Hepatocyte (in vitro differentiated cells): Measurements from ENCODE around the gene FBXO33. TPM values are rescaled to one million over a fixed set of nuclear protein-coding genes. Genes with fewer than 3 reads are reported as not detected.

Source experiments
- DNase-seq: peaks from one replicate; pipeline ENCODE4 v3.0.0-alpha.2; 2016; ENCODE audit warnings: low spot score
- H2AFZ ChIP-seq: fragments of 200-600 bp; sonication (generic); 2 replicates; pipeline ENCODE4 v1.6.0; 2016; ENCODE audit warnings: antibody characterized with exemption, mild to moderate bottlenecking
- H3K27ac ChIP-seq: fragments of 200-600 bp; sonication (generic); 2 replicates; pipeline ENCODE4 v1.5.1; 2016; ENCODE audit warnings: mild to moderate bottlenecking
- H3K27me3 ChIP-seq: fragments of 200-600 bp; sonication (generic); 2 replicates; pipeline ENCODE4 v1.6.1; 2016
- H3K36me3 ChIP-seq: fragments of 200-600 bp; sonication (generic); replicated peaks from 2 replicates; pipeline ENCODE4 v1.5.1; 2016; ENCODE audit warnings: low read depth; ENCODE audit not compliant: insufficient read depth
- H3K4me1 ChIP-seq: fragments of 200-600 bp; sonication (generic); 2 replicates; pipeline ENCODE4 v1.5.1; 2016; ENCODE audit warnings: mild to moderate bottlenecking, moderate library complexity; ENCODE audit not compliant: insufficient read depth
- H3K4me2 ChIP-seq: fragments of 200-600 bp; sonication (generic); 2 replicates; pipeline ENCODE4 v1.6.0; 2016
- H3K4me3 ChIP-seq: fragments of 200-600 bp; sonication (generic); 2 replicates; pipeline ENCODE4 v1.5.1; 2016; ENCODE audit warnings: mild to moderate bottlenecking
- H3K79me2 ChIP-seq: fragments of 200-600 bp; sonication (generic); 2 replicates; pipeline ENCODE4 v1.6.0; 2017; ENCODE audit warnings: mild to moderate bottlenecking
- H3K9me2 ChIP-seq: fragments of 200-600 bp; sonication (generic); replicated peaks from 2 replicates; pipeline ENCODE4 v1.6.0; 2017; ENCODE audit warnings: mild to moderate bottlenecking; ENCODE audit not compliant: insufficient read depth
- H3K9me3 ChIP-seq: fragments of 200-600 bp; sonication (generic); 2 replicates; pipeline ENCODE4 v1.5.1; 2016; ENCODE audit warnings: low read depth, mild to moderate bottlenecking
- H4K20me1 ChIP-seq: fragments of 200-600 bp; sonication (generic); 2 replicates; pipeline ENCODE4 v1.6.0; 2016; ENCODE audit warnings: mild to moderate bottlenecking; ENCODE audit not compliant: insufficient read depth, poor library complexity, severe bottlenecking
- EZH2 ChIP-seq: fragments of 200-600 bp; sonication (generic); IDR thresholded peaks from 2 replicates; pipeline ENCODE4 v1.6.1; 2016; ENCODE audit warnings: antibody characterized with exemption, mild to moderate bottlenecking, borderline replicate concordance
- EZH2phosphoT487 ChIP-seq: fragments of 200-600 bp; sonication (generic); IDR thresholded peaks from one replicate; pipeline ENCODE4 v1.6.1; 2018; ENCODE audit warnings: antibody characterized with exemption, mild to moderate bottlenecking, low read depth, moderate library complexity; ENCODE audit not compliant: unreplicated experiment, severe bottlenecking
- WGBS: methylation state at CpG from one replicate; pipeline ENCODE4 v1.1.6; 2016; ENCODE audit warnings: low lambda C conversion rate; ENCODE audit errors: missing lambda C conversion rate; 5-methylcytosine and 5-hydroxymethylcytosine counted together
- polyA plus RNA-seq: library from polyadenylated mRNA; unstranded; fragments of >200 nt; fragmentation: Nextera tagmentation; extraction: Ambion mirVana; gene quantifications from 2 replicates; pipeline ENCODE4 v1.2.1, GENCODE V29; 2016
- total RNA-seq: library from RNA; depleted of rRNA; stranded (reverse); fragments of >200 nt; gene quantifications from 2 replicates; pipeline ENCODE4 v1.2.3, GENCODE V29; 2014
- TF ChIP-seq, protein P1 (sequence below): fragments of 200-600 bp; sonication (generic); IDR thresholded peaks from 2 replicates; pipeline ENCODE4 v1.5.1; 2016; ENCODE audit warnings: antibody characterized with exemption, mild to moderate bottlenecking; ENCODE audit not compliant: poor library complexity

FBXO33 gene
- total and polyA plus RNA-seq, 2 experiments from 2014 or later, result 12.0 to 19.4 TPM

- Histone ChIP-seq H2AFZ (no peak overlapping the region), H3K4me1 (no peaks in the 10 kb centered on the region), H3K4me3 (no peak overlapping the region), H3K9me3 (no peaks in the 10 kb centered on the region), H3K4me2 (no peak overlapping the region), H3K27ac (no peak overlapping the region), H3K79me2 (no peaks in the 10 kb centered on the region), H3K9me2 (no peaks in the 10 kb centered on the region), H4K20me1 (no peaks in the 10 kb centered on the region), H3K36me3 (no peaks in the 10 kb centered on the region), H3K27me3 (no peaks in the 10 kb centered on the region)
- TF ChIP-seq EZH2 (no peak), EZH2phosphoT487 (no peak)
- TF ChIP-seq, protein P1, sequence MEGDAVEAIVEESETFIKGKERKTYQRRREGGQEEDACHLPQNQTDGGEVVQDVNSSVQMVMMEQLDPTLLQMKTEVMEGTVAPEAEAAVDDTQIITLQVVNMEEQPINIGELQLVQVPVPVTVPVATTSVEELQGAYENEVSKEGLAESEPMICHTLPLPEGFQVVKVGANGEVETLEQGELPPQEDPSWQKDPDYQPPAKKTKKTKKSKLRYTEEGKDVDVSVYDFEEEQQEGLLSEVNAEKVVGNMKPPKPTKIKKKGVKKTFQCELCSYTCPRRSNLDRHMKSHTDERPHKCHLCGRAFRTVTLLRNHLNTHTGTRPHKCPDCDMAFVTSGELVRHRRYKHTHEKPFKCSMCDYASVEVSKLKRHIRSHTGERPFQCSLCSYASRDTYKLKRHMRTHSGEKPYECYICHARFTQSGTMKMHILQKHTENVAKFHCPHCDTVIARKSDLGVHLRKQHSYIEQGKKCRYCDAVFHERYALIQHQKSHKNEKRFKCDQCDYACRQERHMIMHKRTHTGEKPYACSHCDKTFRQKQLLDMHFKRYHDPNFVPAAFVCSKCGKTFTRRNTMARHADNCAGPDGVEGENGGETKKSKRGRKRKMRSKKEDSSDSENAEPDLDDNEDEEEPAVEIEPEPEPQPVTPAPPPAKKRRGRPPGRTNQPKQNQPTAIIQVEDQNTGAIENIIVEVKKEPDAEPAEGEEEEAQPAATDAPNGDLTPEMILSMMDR, result no peak
- WGBS, result 55% methylated on average over 2 of the region's 2 CpGs
- DNase-seq, result no peak
Measured at GRCh38 chr14:39454906-39455539, 22.8 kb upstream of the FBXO33 start.

GRCh38 chr14:39452680-39453079, 20.4 kb upstream of the FBXO33 start:
- H3K79me2 ChIP-seq, result no peaks in the 10 kb centered on the region
- TF ChIP-seq EZH2 (no peak), EZH2phosphoT487 (no peak)
- TF ChIP-seq, protein P1, result no peak
- H2AFZ ChIP-seq, result no peak overlapping the region
- no peak overlapping the region for H3K4me3 ChIP-seq
- H3K36me3 ChIP-seq, result no peaks in the 10 kb centered on the region
- no peak overlapping the region for H3K27ac ChIP-seq
- no peaks in the 10 kb centered on the region for H4K20me1 ChIP-seq
- no peak for DNase-seq
- no peaks in the 10 kb centered on the region for H3K9me2 ChIP-seq
- no peaks in the 10 kb centered on the region for H3K27me3 ChIP-seq
- WGBS, result 97% methylated on average over 2 of the region's 2 CpGs
- H3K9me3 ChIP-seq, result no peaks in the 10 kb centered on the region
- H3K4me2 ChIP-seq, result no peak overlapping the region
- no peaks in the 10 kb centered on the region for H3K4me1 ChIP-seq

GRCh38 chr14:39451811-39452210, 19.6 kb upstream of the FBXO33 start:
- no peaks in the 10 kb centered on the region for H3K79me2 ChIP-seq
- no peaks in the 10 kb centered on the region for H3K36me3 ChIP-seq
- DNase-seq, result no peak
- no peak overlapping the region for H3K4me3 ChIP-seq
- H3K4me1 ChIP-seq, result no peaks in the 10 kb centered on the region
- H3K27ac ChIP-seq, result no peak overlapping the region
- TF ChIP-seq EZH2 (no peak), EZH2phosphoT487 (no peak)
- TF ChIP-seq, protein P1, result no peak
- H2AFZ ChIP-seq, result no peak overlapping the region
- H3K27me3 ChIP-seq, result no peaks in the 10 kb centered on the region
- H4K20me1 ChIP-seq, result no peaks in the 10 kb centered on the region
- H3K9me2 ChIP-seq, result no peaks in the 10 kb centered on the region
- no peak overlapping the region for H3K4me2 ChIP-seq
- WGBS, result 92% methylated on average over 2 of the region's 2 CpGs
- H3K9me3 ChIP-seq, result no peaks in the 10 kb centered on the region
